VCaP (cell line): ENCODE results near the gene CASKIN1.

Experiments used
- H3K27ac ChIP-seq: fragments of 450-650 bp; 2 replicates; pipeline ENCODE4 v1.5.1; 2017
- TF ChIP-seq, protein P1 (sequence below): fragments of 450-650 bp; conservative IDR thresholded peaks from 2 replicates; pipeline ENCODE4 v1.5.1; 2017; ENCODE audit warnings: mild to moderate bottlenecking, moderate library complexity

The CASKIN1 gene

DNA sequence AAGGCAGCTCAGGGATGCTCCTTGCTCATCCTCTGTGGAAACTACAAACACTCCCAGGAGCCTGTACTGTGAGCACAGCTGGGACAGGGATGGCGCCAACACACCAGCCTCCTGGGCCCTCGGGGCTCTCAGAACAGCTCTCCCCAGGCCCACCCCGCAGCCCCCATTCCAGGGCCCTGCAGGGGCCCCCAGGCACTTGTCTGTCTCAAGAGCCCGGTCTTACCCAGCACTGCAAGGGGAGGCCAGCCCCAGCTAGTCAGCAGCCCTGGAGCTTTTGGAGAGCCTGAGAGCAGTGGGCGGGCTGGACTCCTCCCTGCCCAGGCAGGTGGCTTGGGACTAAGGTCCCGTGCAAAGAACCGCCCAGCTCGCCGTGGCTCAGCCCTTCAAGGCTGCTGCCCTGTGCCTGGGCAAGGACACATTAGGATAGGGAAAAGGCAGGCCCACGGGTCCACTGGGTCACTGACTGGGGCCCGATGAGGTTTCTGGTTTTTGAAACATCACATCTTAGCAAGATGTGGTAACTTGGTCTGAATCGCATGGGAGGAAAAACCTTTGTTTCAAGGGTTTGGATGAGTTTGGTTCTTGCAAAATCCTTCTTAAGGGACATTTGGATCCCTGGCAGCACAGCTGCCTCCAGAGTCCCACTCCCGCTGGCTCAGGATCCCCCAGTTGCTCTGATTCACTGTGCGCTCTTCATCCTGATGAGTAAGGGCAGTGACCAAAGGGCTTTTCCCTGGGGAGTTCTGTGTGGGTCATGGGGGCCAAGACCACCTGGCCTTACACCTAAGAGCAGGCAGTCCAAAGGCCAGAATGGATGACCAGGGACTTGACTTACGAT is 42.7 kb upstream of the CASKIN1 start:
- TF ChIP-seq, protein P1, sequence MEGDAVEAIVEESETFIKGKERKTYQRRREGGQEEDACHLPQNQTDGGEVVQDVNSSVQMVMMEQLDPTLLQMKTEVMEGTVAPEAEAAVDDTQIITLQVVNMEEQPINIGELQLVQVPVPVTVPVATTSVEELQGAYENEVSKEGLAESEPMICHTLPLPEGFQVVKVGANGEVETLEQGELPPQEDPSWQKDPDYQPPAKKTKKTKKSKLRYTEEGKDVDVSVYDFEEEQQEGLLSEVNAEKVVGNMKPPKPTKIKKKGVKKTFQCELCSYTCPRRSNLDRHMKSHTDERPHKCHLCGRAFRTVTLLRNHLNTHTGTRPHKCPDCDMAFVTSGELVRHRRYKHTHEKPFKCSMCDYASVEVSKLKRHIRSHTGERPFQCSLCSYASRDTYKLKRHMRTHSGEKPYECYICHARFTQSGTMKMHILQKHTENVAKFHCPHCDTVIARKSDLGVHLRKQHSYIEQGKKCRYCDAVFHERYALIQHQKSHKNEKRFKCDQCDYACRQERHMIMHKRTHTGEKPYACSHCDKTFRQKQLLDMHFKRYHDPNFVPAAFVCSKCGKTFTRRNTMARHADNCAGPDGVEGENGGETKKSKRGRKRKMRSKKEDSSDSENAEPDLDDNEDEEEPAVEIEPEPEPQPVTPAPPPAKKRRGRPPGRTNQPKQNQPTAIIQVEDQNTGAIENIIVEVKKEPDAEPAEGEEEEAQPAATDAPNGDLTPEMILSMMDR = no peak
- no peak overlapping the region for H3K27ac ChIP-seq

DNA sequence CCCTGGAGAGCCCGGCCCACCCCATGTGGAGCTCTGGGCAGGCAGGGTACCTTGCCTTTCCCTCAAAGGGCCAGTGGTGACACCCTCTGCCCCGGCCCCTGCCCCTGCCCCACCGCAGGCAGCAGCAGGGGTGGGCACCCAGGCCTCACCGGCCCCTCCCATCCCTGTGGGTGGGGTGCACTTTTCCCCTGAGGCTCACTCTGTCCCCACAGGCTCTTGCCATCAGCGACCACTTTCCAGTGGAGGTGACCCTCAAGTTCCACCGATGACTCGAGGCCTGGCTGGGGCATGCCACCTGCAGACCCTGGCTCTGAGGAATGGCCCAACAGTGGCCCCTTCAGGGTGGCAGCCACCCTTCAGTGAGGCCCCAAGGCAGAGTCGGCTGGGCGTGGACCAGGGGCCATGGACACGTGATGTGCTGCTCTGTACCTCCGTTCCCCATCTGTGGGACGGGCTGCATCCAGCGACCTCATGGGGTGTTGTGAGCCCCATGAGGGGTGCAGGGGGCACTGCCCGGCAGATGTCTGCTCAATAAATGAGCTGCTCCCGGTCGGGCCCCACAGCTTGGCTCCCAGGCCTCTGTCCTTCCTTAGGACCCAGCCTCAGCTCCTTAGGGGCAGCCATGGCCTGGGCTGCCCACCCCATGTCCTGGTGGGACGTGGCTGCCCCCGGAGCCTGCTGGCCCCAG is 41.9 kb upstream of the CASKIN1 start:
- TF ChIP-seq, protein P1 = no peak
- H3K27ac ChIP-seq = no peak overlapping the region

DNA sequence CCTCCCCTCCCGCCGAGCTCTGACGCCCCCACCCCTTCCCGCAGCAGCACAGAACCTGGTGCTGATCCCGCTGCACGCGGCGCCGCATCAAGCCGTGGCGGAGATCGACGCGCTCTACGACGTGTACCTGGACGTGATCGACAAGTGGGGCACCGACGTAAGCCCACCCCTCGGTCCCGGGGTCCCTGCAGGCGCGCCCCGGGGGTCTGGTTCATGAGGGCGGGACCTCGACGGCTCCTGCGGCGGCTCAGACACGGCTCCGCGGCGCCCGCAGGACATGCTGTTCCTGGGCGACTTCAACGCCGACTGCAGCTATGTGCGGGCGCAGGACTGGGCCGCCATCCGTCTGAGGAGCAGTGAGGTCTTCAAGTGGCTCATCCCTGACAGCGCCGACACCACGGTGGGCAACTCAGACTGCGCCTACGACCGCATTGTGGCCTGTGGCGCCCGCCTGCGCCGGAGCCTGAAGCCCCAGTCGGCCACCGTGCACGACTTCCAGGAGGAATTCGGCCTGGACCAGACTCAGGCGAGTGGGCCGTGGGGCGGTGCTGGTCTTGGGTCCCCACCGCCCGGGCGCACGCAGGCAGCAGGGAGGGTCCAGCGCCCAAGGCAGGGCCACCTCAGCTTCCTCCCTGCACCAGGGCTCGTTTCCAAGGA is 41.2 kb upstream of the CASKIN1 start:
- no peak overlapping the region for H3K27ac ChIP-seq
- TF ChIP-seq, protein P1 = no peak

DNA sequence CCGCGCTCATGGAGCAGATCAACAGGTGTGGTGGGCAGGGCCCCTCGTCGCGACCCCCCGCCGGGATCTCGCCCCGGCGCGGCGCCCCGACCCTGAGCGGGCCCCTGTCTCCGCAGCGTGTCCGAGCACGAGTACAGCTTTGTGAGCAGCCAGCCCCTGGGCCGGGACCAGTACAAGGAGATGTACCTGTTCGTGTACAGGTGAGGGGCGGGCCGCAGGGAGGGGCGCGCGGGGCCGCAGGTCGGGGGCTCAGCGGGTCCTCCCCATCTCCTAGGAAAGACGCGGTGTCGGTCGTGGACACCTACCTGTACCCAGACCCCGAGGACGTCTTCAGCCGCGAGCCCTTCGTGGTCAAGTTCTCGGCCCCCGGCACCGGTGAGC is 40.7 kb upstream of the CASKIN1 start:
- H3K27ac ChIP-seq = peak overlapping the region; percentile 24; the same call in 1 of the 2 replicates
- TF ChIP-seq, protein P1 = no peak

DNA sequence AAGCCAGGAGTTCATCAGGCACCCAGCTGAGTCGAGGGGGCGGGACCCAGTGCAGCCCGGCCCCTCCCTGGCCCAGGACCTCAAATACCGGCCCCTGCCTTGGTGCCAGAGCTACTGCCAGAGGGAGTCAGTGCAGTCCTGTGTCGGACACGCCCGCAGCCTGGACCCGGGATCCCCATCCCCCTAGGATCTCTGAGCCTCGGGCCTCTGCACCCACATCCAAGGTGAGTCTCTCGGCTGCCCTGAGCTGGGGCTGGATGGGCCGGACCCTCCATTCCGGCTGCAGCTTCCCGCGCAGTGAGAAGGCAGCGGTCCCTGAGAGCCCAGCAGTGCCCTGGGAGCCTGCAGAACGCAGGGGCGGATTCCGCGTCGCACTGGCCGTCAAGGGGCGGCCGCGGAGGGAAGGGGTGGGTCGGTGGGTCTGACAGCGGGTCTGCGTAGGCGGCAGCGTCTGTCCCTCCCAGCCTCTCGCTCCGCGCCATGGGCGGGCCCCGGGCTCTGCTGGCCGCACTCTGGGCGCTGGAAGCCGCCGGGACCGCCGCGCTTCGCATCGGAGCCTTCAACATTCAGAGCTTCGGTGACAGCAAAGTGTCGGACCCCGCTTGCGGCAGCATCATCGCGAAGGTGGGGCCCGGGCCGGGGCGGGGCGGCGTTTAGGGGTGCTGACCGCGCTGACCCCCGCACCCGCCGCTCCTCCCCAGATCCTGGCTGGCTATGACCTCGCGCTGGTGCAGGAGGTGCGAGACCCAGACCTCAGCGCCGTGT is 40.1 kb upstream of the CASKIN1 start, which contains the start of gene DNASE1L2:
DNASE1L2 (plus strand) TSS at position 108 of the 765 bp plus-strand sequence; CDS start at position 481, 373 bp downstream.
- TF ChIP-seq, protein P1 = no peak
- H3K27ac ChIP-seq = peak within 1 kb of the TSS; percentile 24; the same call in 1 of the 2 replicates

DNA sequence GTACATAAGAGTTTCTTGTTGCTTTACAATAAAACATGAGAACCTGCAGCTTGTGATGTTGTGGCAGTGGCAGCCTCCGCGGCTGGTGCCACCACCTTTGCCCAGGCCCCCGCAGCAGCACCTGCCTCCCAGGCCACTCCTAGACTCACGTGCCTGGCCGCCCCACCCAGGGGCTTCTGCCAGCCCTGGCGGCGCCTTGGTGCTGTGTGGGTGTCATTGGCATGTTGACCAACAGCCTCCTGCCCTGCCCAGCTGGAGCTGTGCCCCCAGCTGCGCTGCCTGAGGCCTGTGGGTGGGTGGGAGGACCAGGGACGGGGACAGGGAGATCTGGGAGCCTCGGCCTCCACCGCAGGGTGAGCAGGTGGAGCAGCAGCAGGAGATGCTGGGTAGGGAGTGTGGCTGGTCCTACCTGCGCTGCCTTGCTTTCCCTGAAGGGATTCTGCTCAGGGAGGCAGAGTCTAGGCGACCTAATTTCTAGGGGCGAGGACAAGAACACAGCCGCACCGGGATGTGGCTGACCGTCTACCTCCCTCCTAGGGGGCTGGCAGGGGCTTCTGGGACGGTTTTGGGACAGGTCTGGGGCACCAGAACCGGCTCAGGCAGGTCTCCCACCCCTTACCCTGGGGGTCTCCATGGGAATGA is 39.4 kb upstream of the CASKIN1 start:
- no peak overlapping the region for H3K27ac ChIP-seq
- TF ChIP-seq, protein P1 = no peak
